ENCODE measurements around the gene STX8.
A peak's percentile ranks its signal among the peaks of the same experiment; 100 is the strongest.

STX8 gene

DNA sequence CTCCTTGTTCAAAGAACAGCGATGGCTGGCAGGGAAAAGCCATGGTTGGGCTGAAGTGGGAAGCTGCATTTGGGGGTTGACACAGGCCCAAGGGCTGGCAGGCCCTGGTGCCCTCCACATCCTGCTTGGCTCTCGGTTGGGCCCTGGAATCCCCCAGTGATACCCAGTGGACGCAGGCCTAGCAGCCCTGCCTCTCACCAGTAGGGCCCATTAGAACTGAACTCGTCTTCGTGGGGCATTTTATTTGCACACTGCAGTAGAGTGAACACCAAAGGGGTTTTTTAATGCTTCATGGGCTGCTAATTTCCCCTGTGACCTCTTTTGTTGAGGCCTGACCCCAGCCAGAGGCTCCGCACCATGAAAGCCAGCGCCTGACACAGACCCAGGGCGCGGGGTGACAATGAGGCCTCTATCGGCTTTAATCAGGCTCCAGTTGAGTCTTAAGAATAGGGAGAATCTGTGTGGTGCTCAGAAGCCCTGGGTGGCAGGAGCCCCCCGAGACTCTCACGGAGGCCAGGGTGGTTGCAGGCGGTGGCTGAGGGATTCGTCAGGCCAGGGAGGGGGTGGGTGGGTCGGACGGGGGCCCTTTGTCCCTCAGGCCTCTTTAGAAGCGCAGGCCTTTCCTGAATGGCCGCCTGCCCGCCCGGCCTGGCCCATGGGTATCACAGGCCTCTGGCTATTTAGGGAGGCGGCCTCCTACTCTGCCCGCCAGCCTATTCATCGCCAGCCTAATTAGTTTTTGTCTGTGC, 355.0 kb downstream of the STX8 start:
- DNase-seq = no peak

DNA sequence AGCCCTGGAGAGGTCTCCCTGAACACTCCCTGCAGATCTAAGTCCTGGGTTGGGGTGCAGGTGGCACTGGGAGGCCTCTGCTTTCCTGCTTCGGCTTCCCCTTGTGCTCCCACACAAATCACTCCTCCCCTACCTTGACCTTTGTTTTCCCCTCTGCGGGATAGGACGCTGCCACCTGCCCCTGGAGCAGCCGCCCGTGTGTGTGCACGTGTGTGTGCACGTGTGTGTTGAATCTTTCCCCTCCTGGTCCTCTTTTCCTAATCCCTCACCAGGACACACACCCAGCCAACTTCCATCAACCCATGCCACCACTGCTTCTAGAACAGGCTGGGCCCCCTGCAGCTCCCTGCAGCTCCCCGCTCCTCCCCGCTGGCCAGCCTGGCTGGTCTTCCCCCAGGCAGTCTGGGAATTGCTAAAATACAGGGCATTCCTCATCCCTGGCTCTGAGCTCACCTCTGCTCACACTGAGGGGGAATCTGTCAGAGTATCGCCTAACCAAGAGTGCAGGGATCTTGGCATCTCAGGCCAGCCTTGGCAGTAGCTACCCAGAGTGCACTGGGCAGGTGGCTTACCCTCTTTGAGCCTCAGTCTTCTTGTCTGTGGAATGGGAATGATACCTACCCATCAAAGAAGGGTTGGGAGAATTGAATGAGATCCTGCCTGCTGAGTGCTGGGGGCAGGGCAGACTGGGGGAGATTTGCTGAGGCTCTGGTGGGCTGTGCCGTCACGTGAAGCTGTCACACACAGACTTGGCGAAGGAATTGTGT, 355.8 kb downstream of the STX8 start:
- DNase-seq = no peak

DNA sequence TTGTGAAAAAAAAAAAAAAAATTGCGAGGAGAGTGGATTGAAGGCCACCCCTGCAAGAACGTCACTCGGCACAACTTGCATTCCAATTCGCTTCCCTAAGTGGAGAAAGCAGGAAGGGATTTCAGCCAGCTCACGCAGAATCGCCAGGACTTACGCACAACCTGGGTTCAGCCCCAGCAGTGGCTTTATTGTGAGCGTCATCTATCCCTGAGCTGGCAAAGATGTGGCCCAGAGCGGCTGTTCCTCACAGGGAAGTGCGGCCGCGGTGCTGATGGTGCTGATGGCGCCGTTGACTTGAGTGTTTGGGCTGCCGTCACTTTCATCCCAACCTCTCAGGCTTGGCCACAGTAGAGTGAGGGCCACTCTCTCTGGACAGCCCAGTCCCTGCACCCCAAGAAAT, 356.7 kb downstream of the STX8 start:
- no peak for DNase-seq

DNA sequence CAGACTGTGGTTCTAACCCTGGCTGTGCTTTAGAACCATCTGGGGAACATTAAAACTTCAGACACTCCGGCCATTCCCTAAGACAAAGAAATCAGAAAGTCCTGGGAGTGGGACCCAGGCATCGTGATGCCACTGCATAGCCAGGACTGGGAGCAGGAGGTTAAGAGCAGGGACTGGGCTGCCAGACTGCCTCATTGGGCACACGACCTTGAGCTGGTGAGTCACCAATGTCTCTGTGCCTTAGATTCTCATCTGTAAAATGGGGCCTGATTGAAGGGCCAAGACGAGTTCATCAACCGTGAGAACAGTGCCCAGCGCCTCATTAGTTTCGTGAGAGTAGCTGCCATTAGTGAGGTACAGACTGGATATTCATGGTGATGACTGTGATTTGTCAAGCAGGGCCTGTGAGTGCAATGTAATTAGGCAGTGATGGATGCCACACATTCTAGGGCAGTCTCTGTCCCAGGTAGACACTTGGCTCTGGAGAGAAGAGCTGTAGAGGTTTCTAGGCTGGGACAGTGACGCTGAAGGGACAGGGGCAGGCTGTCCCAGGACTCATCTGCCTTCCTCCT, 357.5 kb downstream of the STX8 start:
- DNase-seq = no peak

DNA sequence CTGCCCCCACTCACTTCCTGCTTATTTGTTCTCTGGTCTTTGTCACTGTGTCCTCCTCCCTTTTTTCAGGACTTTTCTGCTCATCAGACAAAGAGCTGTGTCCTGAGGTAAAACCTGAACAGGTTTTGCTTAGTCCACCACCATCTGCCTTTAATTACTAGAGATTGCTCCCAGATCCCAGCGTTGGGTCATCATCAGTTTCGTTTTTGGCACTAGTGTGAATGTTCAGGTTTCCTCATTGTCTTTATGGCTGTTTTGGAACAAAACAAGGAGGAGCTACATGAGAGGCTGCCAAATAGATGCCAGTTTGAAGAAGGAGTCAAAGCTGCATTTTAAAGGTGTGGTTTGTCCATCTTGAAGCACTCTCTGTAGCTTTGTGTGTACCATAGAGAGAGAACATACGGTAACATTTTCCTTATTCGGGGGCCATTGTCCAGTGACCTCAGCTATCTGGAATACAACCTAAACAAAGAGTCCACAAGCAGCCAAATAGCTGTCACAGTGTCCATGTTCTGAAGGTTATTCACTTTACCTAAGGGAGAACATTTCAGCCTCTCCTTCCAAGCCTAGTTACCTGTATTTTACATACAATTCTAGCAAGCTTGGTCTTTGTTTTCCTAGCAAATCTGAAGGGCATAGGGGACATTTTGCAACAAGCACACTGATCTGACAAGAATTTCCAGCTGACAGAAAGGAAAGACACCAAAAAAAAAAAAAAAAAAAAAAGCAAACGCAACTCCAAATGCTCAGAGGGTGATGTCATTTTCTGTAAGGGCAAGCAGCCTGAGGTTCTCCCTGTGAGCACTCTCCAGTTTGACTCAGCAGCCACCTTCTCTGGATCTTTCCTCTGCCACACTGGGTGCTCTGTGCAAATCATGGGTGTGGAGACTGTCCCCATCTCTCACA, 358.2 kb downstream of the STX8 start:
- DNase-seq = no peak

DNA sequence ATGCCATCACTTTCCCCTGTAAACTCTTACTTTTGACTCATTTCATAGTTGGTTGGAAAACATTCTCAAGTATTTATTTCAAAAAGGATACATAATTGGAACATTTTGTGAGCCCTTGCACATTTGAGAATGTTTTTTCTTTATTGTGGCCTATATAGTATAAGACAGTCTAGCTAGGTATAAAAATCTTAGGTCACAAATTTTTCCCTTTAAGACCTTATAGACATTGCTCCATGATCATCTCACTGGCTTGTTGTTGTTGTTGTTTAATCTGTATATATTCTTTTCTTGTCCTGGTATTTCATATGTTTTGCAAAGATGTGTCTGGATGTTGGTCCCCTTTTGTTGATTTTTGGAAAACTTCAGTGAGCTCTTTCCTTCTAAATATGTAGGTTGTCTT, 360.2 kb downstream of the STX8 start:
- no peak for DNase-seq

DNA sequence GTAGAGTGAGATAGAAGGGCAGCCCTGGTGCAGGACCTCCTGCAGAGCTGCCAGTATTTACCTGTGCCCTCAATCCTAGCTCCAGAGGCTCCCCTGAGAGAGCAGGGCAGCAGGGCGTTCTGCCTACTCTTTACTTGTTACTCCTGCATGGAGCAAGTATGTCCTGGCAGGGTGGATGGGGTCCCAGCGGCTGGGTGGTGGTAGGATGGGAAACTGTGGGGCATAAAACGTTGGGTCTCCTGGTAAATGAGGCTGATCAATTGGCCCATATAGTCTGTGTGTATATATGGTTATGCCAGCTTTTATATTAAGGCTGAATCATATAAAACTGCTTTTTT, 362.3 kb downstream of the STX8 start:
- no peak for DNase-seq

DNA sequence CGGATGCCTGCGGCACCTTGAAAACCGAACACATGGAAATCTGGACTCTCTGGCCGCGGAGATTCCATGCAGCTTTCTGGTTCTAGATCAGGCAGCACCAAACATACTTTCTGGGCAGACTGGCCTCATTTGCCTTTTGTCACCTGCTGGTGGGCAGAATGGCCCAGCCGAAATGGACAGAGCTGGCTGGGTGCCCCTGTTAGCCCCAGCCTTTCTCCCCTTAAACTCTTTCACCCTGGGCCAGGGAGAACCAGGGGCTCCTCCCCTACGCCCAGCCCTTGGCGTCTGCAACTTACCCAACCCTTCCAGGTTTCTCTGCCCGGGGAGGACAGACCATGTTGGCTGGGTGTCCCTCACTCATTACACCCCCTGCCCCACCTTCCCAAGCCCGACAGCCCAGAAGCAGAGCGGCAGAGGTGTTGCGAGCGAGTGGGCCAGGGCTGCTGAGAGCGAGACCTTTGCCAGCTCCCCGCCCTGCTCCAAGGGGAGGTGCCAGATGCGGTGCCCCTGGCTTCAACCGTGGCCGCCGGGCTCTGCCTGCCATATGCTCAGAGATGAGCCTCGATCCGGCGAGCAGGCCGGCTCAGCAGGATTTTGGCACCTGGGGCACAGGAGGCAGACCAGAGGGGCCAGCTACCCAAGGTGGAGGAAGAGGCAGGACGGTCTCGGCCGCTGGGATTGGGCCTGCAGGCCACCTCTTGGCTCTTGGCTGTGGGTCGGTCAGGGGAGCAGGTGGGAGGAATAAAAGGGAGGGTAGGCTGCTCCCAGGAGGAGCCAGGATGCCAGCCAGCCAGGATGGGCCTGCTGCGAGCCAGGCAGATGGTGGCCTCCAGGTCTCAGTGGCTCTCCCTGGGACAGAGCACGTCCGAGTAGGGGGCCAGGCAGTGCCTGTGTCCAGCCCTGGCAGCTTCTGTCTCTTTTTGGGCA, 363.0 kb downstream of the STX8 start:
- DNase-seq = no peak

DNA sequence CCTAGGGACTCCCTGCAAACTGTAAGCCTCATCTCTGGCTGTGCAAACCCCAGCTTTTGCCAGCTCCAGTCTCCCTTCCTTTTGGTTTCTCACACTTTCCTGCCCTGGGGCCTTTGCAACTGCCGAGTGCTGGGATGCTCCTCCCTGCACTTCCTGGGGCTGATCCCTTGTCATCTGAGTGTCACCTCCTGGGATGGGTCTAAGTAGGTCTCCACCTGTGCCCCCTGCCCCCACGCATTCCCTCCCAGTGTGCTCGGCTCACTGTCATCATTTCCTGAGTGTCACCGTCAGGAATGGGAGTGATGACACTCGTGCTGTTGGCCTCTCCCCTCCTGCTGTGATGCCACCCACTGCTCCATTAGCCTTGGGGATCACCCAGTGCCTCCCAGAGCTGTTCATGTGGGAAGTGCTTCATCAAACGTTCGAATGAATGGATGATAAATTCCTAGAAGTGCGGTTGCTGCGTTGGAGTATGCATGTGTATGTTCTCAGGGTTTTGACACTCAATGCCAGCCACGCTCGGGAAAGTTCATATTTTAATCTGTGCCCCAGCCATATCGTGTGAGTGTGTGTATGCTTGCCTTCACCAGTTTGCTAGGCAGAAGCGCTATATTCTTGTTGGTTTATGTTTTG, 364.4 kb downstream of the STX8 start:
- no peak for DNase-seq

DNA sequence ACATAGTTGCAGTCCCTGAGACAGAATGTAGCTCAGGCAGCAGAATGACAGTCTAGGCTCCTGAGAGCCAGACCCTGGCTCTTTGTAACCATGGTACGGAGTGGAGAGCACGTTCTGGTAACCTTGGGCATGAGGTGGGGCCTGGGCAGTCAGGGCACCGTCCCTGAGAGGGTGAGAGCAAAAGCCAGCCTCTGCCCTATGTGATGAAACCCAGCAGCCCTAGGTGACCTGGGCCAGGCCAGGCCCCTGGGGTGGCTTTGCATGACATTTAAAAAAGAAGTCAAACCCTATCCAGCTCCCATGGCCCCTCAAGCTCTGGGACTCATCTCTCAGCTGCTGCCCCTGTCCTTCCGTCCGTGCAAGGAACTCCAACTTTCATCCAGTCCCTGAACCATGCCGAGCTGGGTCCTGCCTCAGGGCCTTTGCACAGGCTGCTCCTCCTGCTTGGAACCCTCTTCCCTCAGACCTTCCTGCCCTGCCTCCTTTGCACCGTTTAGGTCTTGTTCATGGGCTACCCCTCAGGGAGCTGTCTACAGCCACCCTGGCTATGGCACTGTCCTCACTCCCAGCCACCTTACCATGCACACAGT, 365.7 kb downstream of the STX8 start:
- no peak for DNase-seq

DNA sequence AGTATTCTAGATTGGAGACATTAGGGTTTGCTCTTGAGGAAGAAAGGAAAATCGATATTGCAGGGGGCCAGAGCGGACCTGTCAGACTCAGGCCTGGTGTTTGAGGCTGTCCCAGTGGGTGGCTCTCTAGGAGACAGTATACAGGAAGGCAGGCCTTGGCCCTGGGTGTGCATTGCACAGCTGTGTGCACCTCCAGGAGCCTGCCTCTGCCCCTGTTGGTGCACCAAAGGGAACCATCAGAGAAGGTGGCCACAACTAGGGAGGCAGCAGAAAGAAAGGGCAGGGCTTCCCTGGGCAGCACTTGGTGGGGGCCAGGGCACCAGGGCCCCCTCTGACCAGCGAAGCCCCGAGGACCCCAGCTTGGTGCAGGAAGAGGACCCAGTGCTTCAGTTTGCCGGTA, 366.3 kb downstream of the STX8 start:
- no peak for DNase-seq

DNA sequence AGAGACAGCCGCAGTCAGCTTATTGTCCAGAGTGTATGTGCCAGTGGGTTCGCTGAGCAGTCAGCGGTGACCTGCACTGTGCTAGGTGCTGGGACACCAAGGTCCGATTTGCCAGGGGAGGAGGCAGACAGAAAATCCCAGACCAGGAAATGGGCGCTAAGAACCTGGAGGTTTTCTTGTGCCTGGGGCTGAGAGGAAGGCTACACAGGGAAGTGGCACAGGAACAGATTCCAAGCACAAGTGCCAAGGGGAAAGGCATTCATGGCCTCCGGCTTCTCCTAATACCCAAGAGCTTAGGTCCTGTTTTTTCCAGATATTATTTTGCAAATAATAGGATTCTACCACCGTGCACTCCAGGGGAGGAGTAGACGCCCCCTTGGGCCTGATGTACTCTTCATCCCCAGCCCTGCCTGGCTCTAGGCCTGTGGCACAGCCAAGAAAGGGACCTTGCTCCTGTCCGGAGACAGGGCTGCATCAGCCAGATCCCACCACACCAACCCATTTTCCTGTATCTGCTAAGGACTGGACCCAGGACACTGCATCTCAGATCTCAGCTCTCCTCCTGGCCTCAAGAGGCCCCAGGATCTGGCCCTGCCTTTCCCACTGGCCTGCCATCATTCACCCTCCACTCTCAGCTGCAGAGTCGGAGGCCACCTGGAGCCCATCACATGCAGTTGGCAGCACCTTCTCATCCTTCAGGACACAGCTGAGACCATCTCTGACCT, 367.1 kb downstream of the STX8 start:
- DNase-seq = no peak

DNA sequence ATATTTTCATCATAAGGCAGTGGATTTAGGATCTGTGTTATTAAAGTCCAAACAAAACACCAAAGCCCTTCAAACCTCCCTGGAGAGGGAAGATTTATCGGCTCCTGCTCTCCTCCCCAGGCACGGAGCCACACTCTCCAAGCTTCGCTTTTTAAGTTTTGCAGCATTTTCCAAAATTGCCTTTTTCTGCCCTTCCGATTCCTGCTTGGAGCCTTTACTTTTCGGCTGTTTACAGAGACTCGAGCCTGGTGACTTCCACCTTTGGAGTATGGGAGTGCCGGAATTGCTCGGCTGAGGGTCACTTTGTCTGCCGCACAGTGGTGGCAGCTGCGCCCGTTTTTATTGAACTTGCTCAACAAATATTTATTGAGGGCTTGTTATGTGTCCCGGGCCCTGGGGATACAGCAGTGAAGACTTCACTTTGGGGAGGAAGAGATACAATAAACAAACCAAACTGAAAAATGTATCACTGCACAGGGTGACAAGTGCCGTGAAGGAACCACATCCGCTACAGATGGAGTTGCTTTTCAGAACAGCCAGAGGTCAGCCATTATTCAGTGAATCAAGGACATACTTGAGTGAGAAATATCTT, 368.8 kb downstream of the STX8 start:
- no peak for DNase-seq

DNA sequence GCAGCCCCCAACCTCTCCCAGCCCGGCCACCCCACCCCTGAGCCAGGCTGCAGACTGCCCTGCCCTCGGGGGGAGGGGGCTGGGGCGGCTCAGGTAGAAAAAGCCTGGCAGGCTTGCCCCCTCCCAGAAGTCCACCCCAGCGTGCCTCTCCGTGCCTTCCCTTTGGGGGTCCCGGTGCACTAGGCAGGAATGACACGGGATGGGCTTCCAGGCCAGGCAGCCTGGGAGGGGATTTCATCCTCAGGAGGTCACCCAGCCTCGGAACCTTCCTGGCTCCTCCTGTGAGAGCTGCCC, 369.3 kb downstream of the STX8 start:
- no peak for DNase-seq

DNA sequence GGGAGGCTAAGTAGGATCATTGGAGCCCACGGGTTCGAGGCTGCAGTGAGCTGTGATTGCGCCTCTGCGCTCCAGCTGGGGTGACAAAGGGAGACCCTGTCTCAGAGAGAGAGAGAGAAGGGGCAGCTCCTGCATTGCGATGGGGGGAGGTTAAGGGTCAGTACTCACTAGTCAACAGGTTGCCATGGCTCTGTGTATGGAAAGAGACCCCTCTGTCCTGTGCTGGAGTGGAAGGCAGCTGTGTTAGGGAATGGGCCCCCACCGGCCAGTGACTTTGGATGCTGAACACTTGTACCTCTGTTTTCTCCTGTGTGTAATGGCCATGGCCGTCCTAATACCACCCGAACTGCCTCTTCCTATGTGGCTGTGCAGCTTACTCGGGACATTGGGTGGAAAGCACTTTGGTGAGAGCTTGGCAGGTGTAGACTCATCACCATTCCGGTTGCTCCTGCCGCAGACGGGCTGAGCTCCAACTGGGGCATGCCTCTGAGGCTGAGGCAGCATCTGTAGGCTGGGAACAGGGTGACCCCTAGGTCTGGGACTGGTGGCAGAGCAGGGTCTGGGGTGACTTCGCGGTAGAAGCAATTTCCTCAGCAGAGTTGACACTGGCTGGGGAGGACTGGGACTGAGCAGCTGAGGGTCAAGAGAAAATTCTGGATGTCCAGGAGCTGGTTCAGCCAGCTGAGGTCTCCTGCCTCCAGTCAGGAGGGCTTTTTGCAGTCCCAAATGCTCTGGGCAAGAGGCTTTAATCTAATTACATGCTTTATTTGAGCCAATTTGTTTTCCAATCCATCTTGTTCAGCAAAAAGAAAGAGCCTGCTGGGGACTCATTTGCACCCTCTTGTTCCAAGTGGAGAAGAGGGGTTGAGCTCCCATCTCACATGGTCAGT, 369.9 kb downstream of the STX8 start:
- no peak for DNase-seq

DNA sequence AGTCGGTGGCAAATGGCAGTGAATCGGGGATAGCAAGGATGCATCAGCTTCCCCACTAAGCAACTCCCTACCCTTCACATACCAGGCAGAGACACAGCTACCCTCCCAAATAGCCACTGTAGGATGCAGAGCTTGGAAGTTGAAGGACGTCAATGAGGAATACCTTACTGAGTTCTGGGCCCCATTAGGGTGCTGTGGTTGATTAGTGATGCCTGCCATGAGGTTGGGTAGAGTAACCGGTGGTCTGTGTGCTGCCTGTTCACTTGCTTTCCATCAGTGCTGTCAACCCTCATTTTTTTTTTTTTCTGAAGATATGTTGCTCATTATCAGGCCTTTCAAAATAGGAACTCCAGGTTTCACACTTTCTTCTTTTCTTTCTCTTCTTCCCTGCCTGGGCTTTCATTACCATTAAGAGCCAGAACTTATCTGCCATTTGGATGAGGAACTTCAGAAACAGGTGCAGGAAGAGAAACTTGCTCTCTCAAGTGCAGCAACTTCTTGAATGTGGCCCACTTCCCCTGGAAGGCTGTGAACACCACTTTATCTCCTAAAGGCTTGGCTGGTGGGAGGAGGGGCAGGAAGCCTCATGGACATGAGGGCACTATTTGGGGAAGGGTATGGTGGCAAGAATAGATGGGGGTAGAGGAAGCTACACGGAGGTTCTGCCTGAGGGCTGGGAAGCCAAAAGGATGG, 370.8 kb downstream of the STX8 start:
- no peak for DNase-seq

DNA sequence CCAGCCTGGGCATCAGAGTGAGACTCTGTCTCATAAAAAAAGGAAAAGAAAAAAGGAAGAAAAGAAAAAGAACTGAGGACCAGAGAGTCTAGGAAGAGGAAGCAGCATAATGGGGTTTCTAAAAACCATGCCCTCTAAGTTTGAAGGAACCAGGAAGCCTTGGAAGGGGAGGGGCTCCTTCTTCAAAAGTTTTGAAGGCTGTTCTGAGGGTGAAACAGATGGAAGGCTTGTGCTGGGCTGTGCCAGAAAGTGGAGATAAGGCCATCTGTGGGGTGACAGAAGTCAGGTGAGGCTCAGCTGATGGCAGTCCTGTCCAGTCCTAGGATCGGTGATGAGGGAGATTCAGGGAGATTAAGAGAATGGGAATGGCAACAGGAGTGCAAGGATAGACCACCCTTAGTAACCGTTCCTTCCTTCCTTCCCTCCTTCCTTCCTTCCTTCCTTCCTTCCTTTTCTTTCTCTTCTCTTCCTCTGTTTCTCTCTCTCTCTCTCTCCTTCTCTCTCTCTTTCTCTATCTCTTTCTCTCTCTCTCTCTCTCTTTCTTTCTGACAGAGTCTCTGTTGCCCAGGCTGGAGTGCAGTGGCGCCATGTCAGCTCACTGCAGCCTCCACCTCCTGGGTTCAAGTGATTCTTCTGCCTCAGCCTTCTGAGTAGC, 371.7 kb downstream of the STX8 start:
- peak in 1 of 2 donors; percentile 13 for DNase-seq

DNA sequence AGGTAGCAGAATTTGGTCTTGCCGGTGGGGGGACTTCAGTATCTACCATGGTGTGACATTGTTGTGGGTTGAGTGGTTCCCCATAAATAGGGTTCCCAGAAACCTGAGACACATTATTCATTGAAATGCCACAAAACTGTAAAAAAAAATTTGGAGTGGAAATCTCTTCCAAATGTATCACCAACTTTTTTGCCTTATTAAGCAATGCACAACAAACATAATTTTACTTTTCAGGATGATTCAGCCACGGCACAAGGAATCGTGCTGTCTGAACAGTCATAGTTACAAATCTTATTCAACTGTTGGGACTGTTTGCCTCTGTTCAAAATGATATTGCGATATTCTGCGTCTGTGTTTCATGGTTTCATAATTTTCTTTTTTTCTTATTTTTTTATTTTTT, 373.1 kb downstream of the STX8 start:
- no peak for DNase-seq
